ENCODE results near the gene TM4SF20.

Gene TM4SF20

GRCh38 chr2:227379095-227379494 is at the start of gene TM4SF20:
Gene TM4SF20, minus strand, starts transcription at chr2:227379306. Its CDS starts 38 bp downstream, at chr2:227379268.
- no peak for DNase-seq

GRCh38 chr2:227428731-227429285 is 49.7 kb upstream of the TM4SF20 start:
- no peak for DNase-seq

GRCh38 chr2:227423656-227424499 is 44.8 kb upstream of the TM4SF20 start:
- no peak for DNase-seq

- DNase-seq, result no peak
These were observed 41.3 kb upstream of the TM4SF20 start for GRCh38 chr2:227420087-227421052.

GRCh38 chr2:227416701-227417100 is 37.6 kb upstream of the TM4SF20 start:
- no peak for DNase-seq

- DNase-seq, result no peak
These were observed 36.7 kb upstream of the TM4SF20 start for GRCh38 chr2:227415538-227416424.

GRCh38 chr2:227414846-227415245 is 35.7 kb upstream of the TM4SF20 start:
- DNase-seq, result no peak

GRCh38 chr2:227413371-227413770 is 34.3 kb upstream of the TM4SF20 start:
- no peak for DNase-seq

GRCh38 chr2:227412877-227413276 is 33.8 kb upstream of the TM4SF20 start:
- no peak for DNase-seq

- no peak for DNase-seq
These were observed 32.9 kb upstream of the TM4SF20 start for GRCh38 chr2:227411990-227412350.

GRCh38 chr2:227411320-227411989 is 32.3 kb upstream of the TM4SF20 start:
- peak; percentile 69 for DNase-seq

- no peak for DNase-seq
These were observed 31.1 kb upstream of the TM4SF20 start for GRCh38 chr2:227410191-227410590.

- no peak for DNase-seq
These were observed 28.6 kb upstream of the TM4SF20 start for GRCh38 chr2:227407591-227408151.

GRCh38 chr2:227406177-227407031 is 27.3 kb upstream of the TM4SF20 start:
- no peak for DNase-seq

GRCh38 chr2:227404585-227405271 is 25.6 kb upstream of the TM4SF20 start:
- no peak for DNase-seq

GRCh38 chr2:227402959-227403358 is 23.9 kb upstream of the TM4SF20 start:
- DNase-seq, result no peak

GRCh38 chr2:227402321-227402720 is 23.2 kb upstream of the TM4SF20 start:
- DNase-seq, result no peak

- no peak for DNase-seq
These were observed 22.4 kb upstream of the TM4SF20 start for GRCh38 chr2:227401550-227401949.
